ENCODE data around the gene L1CAM. TPM values are rescaled to one million over a fixed set of nuclear protein-coding genes. Genes with fewer than 3 reads are reported as not detected.

L1CAM gene
- total and polyA plus RNA-seq, 11 donors = 0.99 to 11.0 (median 2.4) TPM

- DNase-seq (no peak), ATAC-seq (no peak)
- WGBS, 4 donors = 86 to 95% (median 94%) methylated on average over 13 of the region's 13 CpGs
- Histone ChIP-seq H3K9me3 (no peaks in the 10 kb centered on the region), H3K4me1 (peaks cover 0 to 50% (median 15%) of the 10 kb centered on the region in 12 donors), H3K36me3 (peaks cover 0 to 41% (median 19%) of the 10 kb centered on the region in 9 donors), H3K27me3 (no peaks in the 10 kb centered on the region), H3K4me3 (no peak overlapping the region), H3K27ac (no peak overlapping the region)
- intact Hi-C loops (cut with DNase I) = no loop called here
- TF ChIP-seq, protein P1, sequence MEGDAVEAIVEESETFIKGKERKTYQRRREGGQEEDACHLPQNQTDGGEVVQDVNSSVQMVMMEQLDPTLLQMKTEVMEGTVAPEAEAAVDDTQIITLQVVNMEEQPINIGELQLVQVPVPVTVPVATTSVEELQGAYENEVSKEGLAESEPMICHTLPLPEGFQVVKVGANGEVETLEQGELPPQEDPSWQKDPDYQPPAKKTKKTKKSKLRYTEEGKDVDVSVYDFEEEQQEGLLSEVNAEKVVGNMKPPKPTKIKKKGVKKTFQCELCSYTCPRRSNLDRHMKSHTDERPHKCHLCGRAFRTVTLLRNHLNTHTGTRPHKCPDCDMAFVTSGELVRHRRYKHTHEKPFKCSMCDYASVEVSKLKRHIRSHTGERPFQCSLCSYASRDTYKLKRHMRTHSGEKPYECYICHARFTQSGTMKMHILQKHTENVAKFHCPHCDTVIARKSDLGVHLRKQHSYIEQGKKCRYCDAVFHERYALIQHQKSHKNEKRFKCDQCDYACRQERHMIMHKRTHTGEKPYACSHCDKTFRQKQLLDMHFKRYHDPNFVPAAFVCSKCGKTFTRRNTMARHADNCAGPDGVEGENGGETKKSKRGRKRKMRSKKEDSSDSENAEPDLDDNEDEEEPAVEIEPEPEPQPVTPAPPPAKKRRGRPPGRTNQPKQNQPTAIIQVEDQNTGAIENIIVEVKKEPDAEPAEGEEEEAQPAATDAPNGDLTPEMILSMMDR (IDR thresholded peaks at IDR 0.05) = no peak
- TF ChIP-seq POLR2A (IDR thresholded peaks at IDR 0.05) = no peak
Measured at GRCh38 chrX:153931748-153932147, 45.8 kb upstream of the L1CAM start.

GRCh38 chrX:153931151-153931550 is 45.2 kb upstream of the L1CAM start:
- Histone ChIP-seq H3K9me3 (no peaks in the 10 kb centered on the region), H3K4me1 (peaks cover 0 to 56% (median 20%) of the 10 kb centered on the region in 12 donors), H3K4me3 (no peak overlapping the region), H3K27ac (no peak overlapping the region), H3K27me3 (peaks cover 0 to 3% (median 0%) of the 10 kb centered on the region in 9 donors), H3K36me3 (peaks cover 0 to 41% (median 19%) of the 10 kb centered on the region in 9 donors)
- intact Hi-C loops (cut with DNase I) = no loop called here
- 88 to 95% (median 89%) methylated on average over 8 of the region's 8 CpGs for WGBS, 4 donors
- TF ChIP-seq, protein P1 (IDR thresholded peaks at IDR 0.05) = no peak
- TF ChIP-seq POLR2A (IDR thresholded peaks at IDR 0.05) = no peak
- ATAC-seq = no peak
- no peak for DNase-seq

DNA sequence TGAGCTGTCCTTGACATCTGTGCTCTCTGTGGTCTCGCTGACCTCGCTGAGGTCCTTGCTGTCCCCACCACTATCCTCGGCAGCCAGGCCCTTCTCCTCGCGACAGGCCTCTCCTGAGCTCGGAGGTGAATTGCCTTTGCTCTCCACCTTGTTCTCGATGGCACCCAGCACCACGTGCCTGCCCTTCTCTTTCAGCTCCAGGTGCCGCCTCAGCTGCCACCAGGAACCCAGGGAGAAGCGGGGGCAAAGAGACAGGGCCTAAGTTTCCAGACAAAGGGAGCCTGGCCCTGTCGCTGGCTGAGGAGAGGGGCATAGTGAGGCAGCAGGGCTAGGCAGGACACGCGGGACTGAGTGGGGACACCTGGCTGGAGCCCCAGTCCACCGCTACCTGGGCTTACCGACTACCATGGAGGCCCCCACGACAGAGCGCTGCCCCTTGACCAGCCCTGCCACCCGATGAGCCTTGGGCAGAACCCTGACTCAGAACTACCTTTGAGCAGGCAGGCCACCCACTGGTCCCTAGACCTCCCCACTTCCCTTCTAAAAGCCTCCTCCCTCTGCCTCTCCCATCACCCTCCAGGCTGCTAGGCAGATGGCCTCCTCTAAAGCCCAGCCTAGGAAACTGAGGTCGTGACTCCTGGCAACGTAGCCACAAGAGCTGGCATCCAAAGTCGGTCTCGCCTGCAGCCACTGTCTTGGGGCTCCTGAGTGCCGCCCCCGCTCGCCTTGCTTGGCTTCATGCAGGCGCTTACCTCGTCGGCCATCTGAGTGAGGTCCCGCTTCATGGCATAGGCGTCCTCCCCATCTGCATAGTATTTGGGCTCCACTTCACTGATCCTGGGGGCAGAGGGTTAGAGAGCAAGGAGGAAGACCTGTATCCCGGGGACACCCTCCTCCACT is 44.3 kb upstream of the L1CAM start:
- Histone ChIP-seq H3K4me1 (peaks cover 0 to 63% (median 22%) of the 10 kb centered on the region in 12 donors), H3K27me3 (peaks cover 0 to 7% (median 0%) of the 10 kb centered on the region in 9 donors), H3K36me3 (peaks cover 0 to 41% (median 19%) of the 10 kb centered on the region in 9 donors), H3K4me3 (no peak overlapping the region), H3K9me3 (no peaks in the 10 kb centered on the region), H3K27ac (peak overlapping the region in 9 of 12 donors; percentile 32 to 100 (median 75))
- DNase-seq = no peak
- intact Hi-C loops (cut with DNase I) = no loop called here
- 83 to 89% (median 88%) methylated on average over 28 to 31 of the region's 31 CpGs for WGBS, 4 donors
- ATAC-seq = no peak
- TF ChIP-seq, protein P1 (IDR thresholded peaks at IDR 0.05) = no peak
- no peak for TF ChIP-seq POLR2A (IDR thresholded peaks at IDR 0.05)

DNA sequence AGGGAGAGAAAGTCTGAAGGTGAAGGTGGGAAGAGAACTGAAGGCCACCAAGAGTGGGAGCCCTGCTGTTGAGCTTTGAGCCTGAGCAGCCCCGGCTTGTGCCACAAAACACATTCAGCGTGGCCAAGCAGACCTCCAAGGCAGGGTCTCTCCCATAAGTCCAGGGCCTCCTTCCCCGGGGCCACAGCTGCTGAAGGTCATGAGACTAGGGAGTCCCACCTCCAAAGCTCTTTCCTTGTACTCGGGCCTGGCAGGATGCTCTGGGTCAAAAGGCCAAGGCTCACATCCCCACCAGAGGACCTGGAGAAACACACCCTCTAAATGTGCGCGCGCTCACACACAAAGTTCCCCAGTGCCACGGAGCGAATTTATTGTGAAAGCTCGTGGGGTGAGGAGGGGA is 43.6 kb upstream of the L1CAM start:
- intact Hi-C loops (cut with DNase I) = loop anchor here in 5 of 10 donors (2.0 to 10.0 kb wide), 5 partner anchors 17 to 205 kb away; partner anchors contain the start of genes IDH3G (in 3 of the 5), SSR4 (in 3 of the 5), ABCD1 (in 1 of the 5) and BCAP31 (in 1 of the 5)
- WGBS, 4 donors = 70 to 79% (median 78%) methylated on average over 7 to 10 of the region's 10 CpGs
- Histone ChIP-seq H3K4me1 (peaks cover 0 to 61% (median 21%) of the 10 kb centered on the region in 12 donors), H3K27me3 (peaks cover 0 to 12% (median 0%) of the 10 kb centered on the region in 9 donors), H3K9me3 (no peaks in the 10 kb centered on the region), H3K27ac (peak overlapping the region in 11 of 12 donors; percentile 32 to 100 (median 75)), H3K4me3 (peak overlapping the region in 2 of 12 donors; percentile 3 to 26), H3K36me3 (peaks cover 0 to 41% (median 19%) of the 10 kb centered on the region in 9 donors)
- ATAC-seq (no peak), DNase-seq (no peak)
- no peak for TF ChIP-seq POLR2A (IDR thresholded peaks at IDR 0.05)
- TF ChIP-seq, protein P1 (IDR thresholded peaks at IDR 0.05) = no peak
